Large intestine (tissue), 3 donors: ENCODE data around the gene RPGR. TPM values are rescaled to one million over a fixed set of nuclear protein-coding genes. Genes with fewer than 3 reads are reported as not detected.

Experiments
- DNase-seq, 2 donors: peaks; one replicate each; pipeline versions ENCODE4 v3.0.0 to v3.0.0-alpha.2; 2013
- H3K27ac ChIP-seq: one replicate; pipeline ENCODE4 v1.5.1; 2013; ENCODE audit warnings: low read length
- H3K27me3 ChIP-seq: 2 replicates; pipeline ENCODE4 v1.6.1; 2013; ENCODE audit warnings: low read length; ENCODE audit not compliant: control insufficient read depth, insufficient read depth
- H3K36me3 ChIP-seq: 2 replicates; pipeline ENCODE4 v1.6.1; 2013; ENCODE audit warnings: low read length; ENCODE audit not compliant: control insufficient read depth, insufficient read depth
- H3K4me1 ChIP-seq: one replicate; pipeline ENCODE4 v1.6.1; 2013; ENCODE audit warnings: low read length; ENCODE audit not compliant: control insufficient read depth, insufficient read depth
- H3K4me3 ChIP-seq: one replicate; pipeline ENCODE4 v1.5.1; 2013; ENCODE audit warnings: low read length
- H3K9me3 ChIP-seq: one replicate; pipeline ENCODE4 v1.6.1; 2013; ENCODE audit warnings: mild to moderate bottlenecking, low read depth, low read length, moderate library complexity; ENCODE audit not compliant: control insufficient read depth
- WGBS: methylation state at CpG from one replicate; pipeline ENCODE4 v1.1.5; 2013; ENCODE audit warnings: low lambda C conversion rate; ENCODE audit not compliant: insufficient coverage; 5-methylcytosine and 5-hydroxymethylcytosine counted together
- polyA plus RNA-seq: library from polyadenylated mRNA; unstranded; fragments of 120-200 nt; gene quantifications from one replicate; pipeline ENCODE4 v1.2.1, GENCODE V29; 2013

Gene RPGR
- polyA plus RNA-seq, 1 donor: 15.0 TPM

DNA sequence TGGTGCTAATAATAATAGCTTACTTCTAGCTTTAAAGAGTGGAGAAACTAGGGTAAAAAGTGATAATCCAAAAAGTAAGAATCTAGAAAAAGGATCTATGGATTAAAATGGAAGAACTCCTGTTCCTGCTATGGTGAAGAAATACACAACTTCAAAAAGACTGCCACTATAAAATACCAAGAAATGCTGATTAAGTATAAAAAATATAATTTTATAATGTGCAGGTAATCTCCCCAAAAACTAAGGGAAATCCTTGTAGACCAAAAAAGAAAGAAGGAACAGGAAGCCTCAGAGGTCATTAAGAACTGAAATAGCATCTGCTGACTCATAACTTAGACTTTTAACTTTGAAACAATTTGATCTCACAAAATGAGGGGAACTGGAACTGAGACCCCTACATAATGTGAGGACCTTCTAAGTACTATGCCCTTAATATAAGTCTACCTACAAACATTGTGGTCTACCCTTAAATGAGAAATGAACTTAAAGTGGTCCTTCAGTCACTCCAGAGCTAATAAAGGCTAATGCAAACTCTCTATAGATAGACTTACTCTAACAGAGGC is 56.1 kb downstream of the RPGR start:
- H3K36me3 ChIP-seq: no peaks in the 10 kb centered on the region
- no peaks in the 10 kb centered on the region for H3K9me3 ChIP-seq
- no peak overlapping the region for H3K27ac ChIP-seq
- no peaks in the 10 kb centered on the region for H3K27me3 ChIP-seq
- H3K4me3 ChIP-seq: no peak overlapping the region
- DNase-seq: no peak
- no peaks in the 10 kb centered on the region for H3K4me1 ChIP-seq

- H3K36me3 ChIP-seq: no peaks in the 10 kb centered on the region
- no peak overlapping the region for H3K27ac ChIP-seq
- H3K27me3 ChIP-seq: no peaks in the 10 kb centered on the region
- H3K4me3 ChIP-seq: no peak overlapping the region
- H3K4me1 ChIP-seq: no peaks in the 10 kb centered on the region
- no peaks in the 10 kb centered on the region for H3K9me3 ChIP-seq
- DNase-seq: no peak
- WGBS: no CpG with 5 or more reads among the region's 3 CpGs
Measured at GRCh38 chrX:38268011-38268410, 59.3 kb downstream of the RPGR start.

DNA sequence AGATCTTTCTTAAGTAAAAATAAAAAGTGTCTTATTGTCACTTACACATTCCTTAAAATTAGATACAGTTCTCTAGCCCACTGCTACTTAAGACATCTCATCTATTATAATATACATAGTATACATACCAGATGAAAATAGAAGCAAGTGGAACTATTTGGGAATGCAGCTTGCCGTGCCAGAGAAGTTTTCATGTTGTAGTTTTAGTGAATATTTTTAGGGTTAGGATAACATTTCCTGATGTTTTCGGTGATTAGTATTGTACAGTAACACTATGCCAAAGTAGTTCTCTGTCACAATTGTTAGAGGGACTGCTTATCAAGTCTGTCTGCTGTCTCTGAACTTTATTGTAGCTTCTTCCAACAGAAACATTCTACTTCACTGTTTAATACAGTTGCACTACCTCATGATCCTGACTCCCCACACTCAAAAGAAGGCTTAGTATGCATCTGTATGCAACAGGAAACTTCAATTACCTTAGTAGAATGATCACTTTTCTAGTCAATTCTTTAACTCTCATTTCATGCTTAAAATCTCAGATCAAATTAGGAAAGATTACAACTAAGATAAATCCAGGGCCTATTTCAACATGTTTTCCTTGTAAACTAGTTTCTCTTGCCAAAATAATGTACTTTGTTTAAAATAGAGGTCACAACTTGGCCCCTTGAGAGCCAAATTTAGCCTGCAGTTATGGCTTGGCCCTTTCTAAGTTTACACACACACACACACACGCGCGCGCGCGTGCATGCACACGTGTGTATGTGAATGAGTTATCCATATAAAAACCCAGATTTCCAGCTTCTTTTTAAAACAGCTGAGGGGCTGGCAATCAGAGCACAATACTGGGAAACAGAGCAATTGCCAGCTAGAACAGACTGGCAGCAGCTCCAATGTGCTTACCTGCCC is 64.3 kb downstream of the RPGR start:
- H3K27me3 ChIP-seq: no peaks in the 10 kb centered on the region
- H3K36me3 ChIP-seq: no peaks in the 10 kb centered on the region
- H3K9me3 ChIP-seq: no peaks in the 10 kb centered on the region
- H3K27ac ChIP-seq: no peak overlapping the region
- WGBS: no CpG with 5 or more reads among the region's 9 CpGs
- no peak for DNase-seq
- no peaks in the 10 kb centered on the region for H3K4me1 ChIP-seq
- H3K4me3 ChIP-seq: no peak overlapping the region

GRCh38 chrX:38260231-38260630 is 67.1 kb downstream of the RPGR start:
- WGBS: no CpG with 5 or more reads among the region's 4 CpGs
- H3K9me3 ChIP-seq: no peaks in the 10 kb centered on the region
- no peaks in the 10 kb centered on the region for H3K27me3 ChIP-seq
- no peaks in the 10 kb centered on the region for H3K36me3 ChIP-seq
- H3K4me1 ChIP-seq: no peaks in the 10 kb centered on the region
- DNase-seq: peak; percentile 16 to 31
- no peak overlapping the region for H3K4me3 ChIP-seq
- H3K27ac ChIP-seq: no peak overlapping the region

DNA sequence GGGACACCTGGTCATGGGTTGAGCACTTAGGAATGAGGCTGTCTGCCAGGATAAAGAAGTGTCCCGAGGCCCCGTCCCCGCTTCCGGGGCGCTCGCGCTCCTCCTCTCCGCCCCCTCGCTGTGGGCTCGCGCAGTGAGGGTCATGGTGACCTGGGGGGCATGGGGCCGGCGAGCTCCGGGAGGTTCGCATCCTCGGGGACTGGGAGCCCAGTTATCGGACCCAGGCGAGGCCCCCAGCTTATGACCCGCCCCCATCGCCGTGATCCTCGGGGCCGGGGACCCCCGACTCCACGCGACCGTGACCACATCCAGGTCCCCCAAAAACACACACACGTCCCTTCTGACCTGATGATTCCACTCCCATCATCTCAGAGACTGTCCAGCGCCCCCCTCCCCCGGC is 71.3 kb downstream of the RPGR start:
- no peaks in the 10 kb centered on the region for H3K4me1 ChIP-seq
- no peak overlapping the region for H3K4me3 ChIP-seq
- H3K36me3 ChIP-seq: no peaks in the 10 kb centered on the region
- no peak for DNase-seq
- no CpG with 5 or more reads among the region's 30 CpGs for WGBS
- H3K27ac ChIP-seq: no peak overlapping the region
- no peaks in the 10 kb centered on the region for H3K27me3 ChIP-seq
- H3K9me3 ChIP-seq: no peaks in the 10 kb centered on the region

DNA sequence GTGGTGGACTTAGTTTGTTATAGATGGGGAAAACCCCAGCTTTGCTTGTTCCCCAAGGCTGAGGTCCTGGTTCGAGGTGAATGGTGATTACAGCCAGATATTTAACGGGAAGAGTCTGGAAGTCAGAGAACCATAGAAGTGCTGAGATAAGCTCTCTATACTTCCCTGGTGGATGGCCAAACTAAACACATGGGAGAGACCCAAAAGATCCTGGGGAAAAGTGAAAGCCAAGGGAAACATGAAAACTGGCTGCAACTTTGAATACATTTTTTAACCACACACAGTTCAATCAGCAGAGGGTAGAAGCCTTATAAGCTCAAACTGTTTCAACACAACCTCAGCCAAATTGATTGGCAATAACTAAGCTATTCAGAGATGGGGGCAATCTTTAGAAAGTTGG is 77.3 kb downstream of the RPGR start:
- Histone ChIP-seq H3K9me3 (no peaks in the 10 kb centered on the region), H3K4me3 (no peak overlapping the region), H3K4me1 (no peaks in the 10 kb centered on the region), H3K36me3 (no peaks in the 10 kb centered on the region), H3K27me3 (no peaks in the 10 kb centered on the region), H3K27ac (no peak overlapping the region)
- no CpG with 5 or more reads among the region's 2 CpGs for WGBS
- no peak for DNase-seq

- H3K9me3 ChIP-seq: no peaks in the 10 kb centered on the region
- no peak overlapping the region for H3K27ac ChIP-seq
- DNase-seq: no peak
- no peaks in the 10 kb centered on the region for H3K4me1 ChIP-seq
- no peaks in the 10 kb centered on the region for H3K36me3 ChIP-seq
- WGBS: no CpG with 5 or more reads among the region's 2 CpGs
- no peaks in the 10 kb centered on the region for H3K27me3 ChIP-seq
- no peak overlapping the region for H3K4me3 ChIP-seq
Measured at GRCh38 chrX:38247051-38247450, 80.3 kb downstream of the RPGR start.

DNA sequence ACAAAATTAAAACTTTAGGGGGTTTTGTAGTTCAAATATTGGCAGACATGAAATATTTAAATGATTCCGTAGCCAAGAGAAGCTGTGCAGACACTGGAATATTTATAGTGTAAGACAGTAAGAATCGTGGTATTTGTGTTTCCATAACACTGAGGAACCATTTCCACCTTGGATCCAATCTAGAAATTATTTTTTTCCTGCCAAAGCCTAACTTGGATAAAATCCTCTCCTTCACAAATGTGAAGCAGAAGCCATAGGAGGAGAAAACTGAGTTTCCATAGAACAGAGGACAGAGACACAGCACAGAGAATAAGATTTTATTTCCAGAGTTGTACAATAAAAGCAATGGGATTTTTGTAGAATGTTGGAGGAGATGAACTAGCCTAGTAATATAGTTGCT is 86.8 kb downstream of the RPGR start:
- no peaks in the 10 kb centered on the region for H3K9me3 ChIP-seq
- no peaks in the 10 kb centered on the region for H3K4me1 ChIP-seq
- H3K27ac ChIP-seq: no peak overlapping the region
- DNase-seq: no peak
- no CpG with 5 or more reads among the region's 2 CpGs for WGBS
- no peaks in the 10 kb centered on the region for H3K36me3 ChIP-seq
- no peak overlapping the region for H3K4me3 ChIP-seq
- H3K27me3 ChIP-seq: no peaks in the 10 kb centered on the region

DNA sequence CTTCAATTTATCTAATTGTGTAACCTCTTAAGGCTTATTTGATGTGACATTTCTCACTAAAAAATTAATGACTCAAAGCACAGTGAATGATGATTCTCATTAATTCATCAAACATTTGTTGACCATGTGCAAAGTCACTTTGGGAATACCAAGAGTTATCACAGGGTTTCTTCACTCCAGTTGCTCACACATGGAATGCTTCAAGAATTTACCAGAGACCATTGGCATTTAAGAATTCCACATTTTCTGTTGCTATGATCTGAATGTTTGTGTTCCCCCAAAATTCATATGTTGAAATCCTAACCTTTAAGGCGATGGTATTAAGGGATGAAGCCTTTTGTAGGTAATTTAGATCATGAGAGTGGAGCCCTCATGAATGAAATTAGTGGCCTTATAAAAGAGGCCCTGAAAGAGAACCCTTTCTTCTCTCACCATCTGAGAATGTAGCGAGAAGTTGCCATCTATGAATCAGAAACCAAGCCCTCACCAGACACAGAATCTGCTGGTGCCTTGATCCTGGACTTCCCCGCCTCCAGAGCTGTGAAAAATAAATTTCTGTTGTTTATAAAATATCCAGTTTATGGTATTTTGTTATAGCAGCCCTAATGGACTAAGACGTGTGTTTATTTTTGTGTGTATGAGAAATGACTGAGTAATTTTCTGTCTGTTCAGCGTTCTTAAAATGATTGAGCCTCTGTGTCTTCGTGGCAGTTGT is 90.3 kb downstream of the RPGR start:
- DNase-seq: no peak
- no peaks in the 10 kb centered on the region for H3K27me3 ChIP-seq
- H3K4me1 ChIP-seq: no peaks in the 10 kb centered on the region
- H3K9me3 ChIP-seq: no peaks in the 10 kb centered on the region
- no peaks in the 10 kb centered on the region for H3K36me3 ChIP-seq
- H3K27ac ChIP-seq: no peak overlapping the region
- WGBS: no CpG with 5 or more reads among the region's 6 CpGs
- H3K4me3 ChIP-seq: no peak overlapping the region

GRCh38 chrX:38233891-38234667 is 93.2 kb downstream of the RPGR start:
- no peak overlapping the region for H3K27ac ChIP-seq
- WGBS: no CpG with 5 or more reads among the region's 3 CpGs

More at GRCh38 chrX:38233891-38234667, 93.2 kb downstream of the RPGR start:
- no peaks in the 10 kb centered on the region for H3K9me3 ChIP-seq
- H3K4me1 ChIP-seq: no peaks in the 10 kb centered on the region
- no peak overlapping the region for H3K4me3 ChIP-seq
- peak in 1 of 2 donors; percentile 11 for DNase-seq
- no peaks in the 10 kb centered on the region for H3K27me3 ChIP-seq
- H3K36me3 ChIP-seq: no peaks in the 10 kb centered on the region
